Ovary (tissue), 9 donors: ENCODE measurements around the gene CRHBP. TPM values are rescaled to one million over a fixed set of nuclear protein-coding genes. Genes with fewer than 3 reads are reported as not detected.

Experiments
- DNase-seq, 5 donors: peaks; one replicate each; pipeline ENCODE4 v3.0.0-alpha.2; 2019 to 2020
- H3K27ac ChIP-seq, 2 donors: fragments of 200-600 bp; one replicate each; pipeline versions ENCODE4 v1.5.1 to v1.8.0; 2019 to 2022
- H3K27me3 ChIP-seq: fragments of 200-600 bp; one replicate; pipeline ENCODE4 v1.8.0; 2022
- H3K36me3 ChIP-seq: fragments of 200-600 bp; sonication (generic); one replicate; pipeline ENCODE4 v1.5.1; 2019
- H3K4me1 ChIP-seq: one replicate; pipeline ENCODE4 v1.8.1; 2013; ENCODE audit warnings: mild to moderate bottlenecking, moderate library complexity; ENCODE audit not compliant: insufficient read depth
- H3K4me3 ChIP-seq: fragments of 200-600 bp; sonication (generic); one replicate; pipeline ENCODE4 v1.5.1; 2017
- H3K9me3 ChIP-seq, 2 donors: fragments of 200-600 bp in 1 of 2; sonication (generic) in 1 of 2; one replicate each; pipeline versions ENCODE4 v1.5.1 to v1.8.1; 2013 to 2019; ENCODE audit warnings: mild to moderate bottlenecking in 1 of 2, moderate library complexity in 1 of 2
- EP300 ChIP-seq: sonication (generic); formaldehyde crosslinking; IDR thresholded peaks from one replicate; pipeline ENCODE4 v1.6.1; 2017; ENCODE audit warnings: antibody characterized with exemption
- POLR2A ChIP-seq: fragments of 450-650 bp; IDR thresholded peaks from one replicate; pipeline ENCODE4 v1.6.1; 2017; ENCODE audit warnings: antibody characterized with exemption, mild to moderate bottlenecking, moderate library complexity
- WGBS, 3 donors: extraction: QIAGEN DNeasy Blood & Tissue Kit in 1 of 3; methylation state at CpG; one replicate each; pipeline versions ENCODE4 v1.1.5 to v1.1.7; 2013 to 2017; 5-methylcytosine and 5-hydroxymethylcytosine counted together
- intact Hi-C, 4 donors: fragments of 100-400 bp; cut with DNase I; formaldehyde crosslinking; loops; one replicate each; pipeline versions ENCODE4 v1.11.0 to v1.15.1; 2022 to 2023
- polyA plus RNA-seq, 2 donors: library from polyadenylated mRNA; stranded (reverse); fragments of 200-250 nt in 1 of 2; fragments of 350-450 nt in 1 of 2; fragmentation: Illumina TruSeq in 1 of 2; extraction: RNeasy Lipid Tissue Mini Kit (QIAGEN cat#74804) in 1 of 2; gene quantifications; one replicate each; pipeline ENCODE4 v1.2.3, GENCODE V29; 2013 to 2014
- total RNA-seq, 7 donors: library from RNA; depleted of rRNA in 2 of 7; stranded (reverse); fragments of >200 nt in 2 of 7; fragmentation: NEBNext Ultra II Directional in 3 of 7; extraction: Animal tissue kit (Norgen Biotek cat#: 25700) in 3 of 7; gene quantifications; one replicate each; pipeline versions ENCODE4 v1.1.0 to v1.2.4, GENCODE V29; 2016 to 2023
- TF ChIP-seq, protein P1 (sequence below), 3 donors: fragments of 450-650 bp in 2 of 3; fragments of 200-600 bp in 1 of 3; IDR thresholded peaks; one replicate each; pipeline versions ENCODE4 v1.5.1 to v1.8.0; 2016 to 2022; ENCODE audit warnings: antibody characterized with exemption in 3 of 3, mild to moderate bottlenecking in 1 of 3
- donor health status: DM: no; HTN: no; CAD: no; lungs with moderate emphysema.
- donor health status: DM: no; HTN: no; CAD: no.
- donor health status: Bipolar disorder and iron deficiency.
- donor health status: DM: yes; HTN: yes; CAD: no.
- donor health status: DM: no; HTN: no; CAD: no.
- donor health status: DM: yes; HTN: yes; CAD: no.

The CRHBP gene
- total and polyA plus RNA-seq, 9 donors: 0.18 to 6.4 (median 2.4) TPM

DNA sequence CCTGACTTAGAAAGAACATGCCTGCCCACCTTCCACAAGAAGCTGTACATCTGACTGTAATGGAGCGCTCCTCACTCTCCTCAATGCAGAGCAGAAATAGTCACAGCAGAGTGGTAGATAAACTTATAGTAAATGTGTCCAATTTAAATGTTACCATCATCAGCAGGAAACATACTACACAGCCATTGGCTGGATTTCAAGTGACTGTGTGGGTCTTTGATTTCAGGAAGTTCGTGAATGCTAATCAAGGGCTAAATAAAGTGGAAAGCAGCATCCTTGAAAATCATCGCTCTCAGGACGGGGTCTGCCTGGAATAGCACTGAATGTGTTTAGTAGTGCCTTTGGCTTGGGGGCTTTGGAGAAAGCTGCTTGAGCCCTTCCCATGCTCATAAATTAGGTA, 32.4 kb upstream of the CRHBP start:
- intact Hi-C loops: no loop called here
- no peaks in the 10 kb centered on the region for H3K27me3 ChIP-seq
- H3K4me3 ChIP-seq: no peak overlapping the region
- no peak for DNase-seq
- no peaks in the 10 kb centered on the region for H3K9me3 ChIP-seq
- no peak overlapping the region for H3K27ac ChIP-seq
- TF ChIP-seq, protein P1, sequence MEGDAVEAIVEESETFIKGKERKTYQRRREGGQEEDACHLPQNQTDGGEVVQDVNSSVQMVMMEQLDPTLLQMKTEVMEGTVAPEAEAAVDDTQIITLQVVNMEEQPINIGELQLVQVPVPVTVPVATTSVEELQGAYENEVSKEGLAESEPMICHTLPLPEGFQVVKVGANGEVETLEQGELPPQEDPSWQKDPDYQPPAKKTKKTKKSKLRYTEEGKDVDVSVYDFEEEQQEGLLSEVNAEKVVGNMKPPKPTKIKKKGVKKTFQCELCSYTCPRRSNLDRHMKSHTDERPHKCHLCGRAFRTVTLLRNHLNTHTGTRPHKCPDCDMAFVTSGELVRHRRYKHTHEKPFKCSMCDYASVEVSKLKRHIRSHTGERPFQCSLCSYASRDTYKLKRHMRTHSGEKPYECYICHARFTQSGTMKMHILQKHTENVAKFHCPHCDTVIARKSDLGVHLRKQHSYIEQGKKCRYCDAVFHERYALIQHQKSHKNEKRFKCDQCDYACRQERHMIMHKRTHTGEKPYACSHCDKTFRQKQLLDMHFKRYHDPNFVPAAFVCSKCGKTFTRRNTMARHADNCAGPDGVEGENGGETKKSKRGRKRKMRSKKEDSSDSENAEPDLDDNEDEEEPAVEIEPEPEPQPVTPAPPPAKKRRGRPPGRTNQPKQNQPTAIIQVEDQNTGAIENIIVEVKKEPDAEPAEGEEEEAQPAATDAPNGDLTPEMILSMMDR (IDR thresholded peaks at IDR 0.05): no peak
- no peak for TF ChIP-seq POLR2A
- TF ChIP-seq EP300: no peak
- no peaks in the 10 kb centered on the region for H3K4me1 ChIP-seq
- 35 to 52% (median 40%) methylated on average over 4 of the region's 4 CpGs for WGBS, 3 donors
- H3K36me3 ChIP-seq: no peaks in the 10 kb centered on the region

DNA sequence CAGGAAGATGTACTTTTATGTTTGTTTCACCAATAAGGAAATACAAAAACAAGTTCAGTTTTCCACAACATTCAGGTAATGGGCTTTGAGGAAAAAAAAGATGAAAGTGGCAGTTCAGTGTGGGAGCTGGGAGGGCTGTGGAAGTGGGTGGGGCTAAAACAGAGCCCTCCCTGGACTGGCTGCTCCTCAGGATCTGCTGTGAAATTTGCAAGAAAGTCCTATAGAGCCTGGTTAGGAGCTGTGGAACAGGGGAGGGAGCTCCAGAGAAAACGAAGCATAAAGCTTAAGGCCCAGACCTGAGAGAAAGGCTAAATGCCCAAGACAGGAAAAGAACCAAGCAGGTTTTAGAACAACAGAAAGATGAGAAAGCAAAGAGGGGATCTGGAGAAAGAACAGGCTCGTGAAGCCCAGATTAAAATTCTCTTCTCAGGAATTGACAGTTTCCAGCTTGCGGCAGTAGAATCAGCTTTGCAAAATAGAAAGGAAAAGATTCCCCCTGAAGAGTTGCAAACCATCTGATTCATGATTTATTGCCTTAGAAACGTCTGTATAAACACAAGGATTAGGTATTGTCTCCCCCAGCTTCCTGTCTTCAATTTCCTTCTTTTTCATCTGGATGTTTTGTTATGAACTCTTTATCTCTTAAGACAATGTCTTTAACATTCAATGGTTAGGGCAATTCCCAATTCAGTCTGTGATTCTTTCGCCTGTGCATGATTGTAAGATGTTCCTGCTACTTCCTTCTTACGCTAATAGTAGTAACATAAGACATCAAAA, 26.3 kb upstream of the CRHBP start:
- 25 to 30% (median 27%) methylated on average over 6 of the region's 6 CpGs for WGBS, 3 donors
- no peak for DNase-seq
- TF ChIP-seq POLR2A (no peak), EP300 (no peak)
- TF ChIP-seq, protein P1 (IDR thresholded peaks at IDR 0.05): no peak

DNA sequence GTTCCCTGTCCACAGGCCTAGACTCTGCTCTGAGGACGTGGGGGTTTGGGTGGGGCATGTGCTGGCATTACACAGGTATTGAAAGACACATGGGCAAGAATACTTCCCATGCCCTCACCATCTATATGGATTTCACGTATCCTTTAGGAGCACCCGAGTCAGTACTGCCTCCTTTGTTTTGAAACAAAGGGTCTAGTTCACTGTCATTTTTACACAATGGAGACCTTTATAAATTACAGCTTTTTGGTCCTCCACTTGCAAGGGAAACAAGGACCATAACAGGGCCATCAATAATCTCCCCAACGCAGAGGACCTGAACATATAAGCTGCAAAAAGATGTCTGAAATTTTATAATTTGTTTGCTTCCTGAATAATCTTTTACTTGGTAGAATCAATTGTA, 24.9 kb upstream of the CRHBP start:
- Histone ChIP-seq H3K4me1 (no peaks in the 10 kb centered on the region), H3K4me3 (no peak overlapping the region), H3K27ac (no peak overlapping the region), H3K9me3 (no peaks in the 10 kb centered on the region), H3K27me3 (no peaks in the 10 kb centered on the region), H3K36me3 (no peaks in the 10 kb centered on the region)
- DNase-seq: no peak
- TF ChIP-seq, protein P1 (IDR thresholded peaks at IDR 0.05): no peak
- TF ChIP-seq EP300 (no peak), POLR2A (no peak)
- intact Hi-C loops: no loop called here
- 77 to 84% (median 79%) methylated on average over 4 of the region's 4 CpGs for whole genome bisulfite sequencing, 3 donors

More for the DNA sequence above, 26.3 kb upstream of the CRHBP start:
- Histone ChIP-seq H3K4me3 (no peak overlapping the region), H3K36me3 (no peaks in the 10 kb centered on the region), H3K4me1 (no peaks in the 10 kb centered on the region), H3K27ac (no peak overlapping the region), H3K9me3 (no peaks in the 10 kb centered on the region), H3K27me3 (no peaks in the 10 kb centered on the region)
- intact Hi-C loops: no loop called here

DNA sequence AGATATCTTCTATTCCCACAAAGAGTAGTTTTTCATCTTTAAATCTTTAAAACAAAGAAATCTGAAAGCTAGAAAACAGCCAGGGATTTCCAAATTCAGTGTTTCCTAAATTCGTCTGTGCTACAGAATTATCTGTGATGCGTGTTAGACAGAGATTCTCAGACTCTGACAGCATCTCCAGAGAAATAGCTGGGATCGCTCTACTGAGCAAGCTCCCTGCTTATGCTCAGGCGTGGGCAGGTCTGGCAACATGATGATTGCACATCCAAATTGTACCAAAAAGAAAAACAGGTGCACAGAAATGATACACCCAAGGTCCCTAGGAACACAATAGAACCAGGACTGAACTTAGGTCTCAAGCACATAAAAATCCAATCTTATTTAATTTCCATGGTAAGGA, 22.8 kb upstream of the CRHBP start:
- TF ChIP-seq POLR2A (no peak), EP300 (no peak)
- TF ChIP-seq, protein P1 (IDR thresholded peaks at IDR 0.05): no peak
- no peak for DNase-seq
- intact Hi-C loops: no loop called here
- Histone ChIP-seq H3K36me3 (no peaks in the 10 kb centered on the region), H3K27ac (no peak overlapping the region), H3K9me3 (no peaks in the 10 kb centered on the region), H3K4me1 (no peaks in the 10 kb centered on the region), H3K27me3 (no peaks in the 10 kb centered on the region), H3K4me3 (no peak overlapping the region)
- 60 to 75% (median 72%) methylated on average over 4 of the region's 4 CpGs for WGBS, 3 donors
